Activated T-helper 17 cell treated with anti-CD3 and anti-CD28 coated beads, Interleukin-2, amount 50 U/mL, for 72 hours (primary cell): Measurements from ENCODE around the gene C2CD2. TPM values are rescaled to one million over a fixed set of nuclear protein-coding genes. Genes with fewer than 3 reads are reported as not detected.

Source experiments
- ATAC-seq: fragments of 150-1000 bp; cut with Tn5 transposase; replicated peaks from 2 replicates; pipeline ENCODE4 v1.10.0; 2021; ENCODE audit warnings: mild to moderate bottlenecking, moderate library complexity
- H3K27ac Mint-ChIP-seq: one replicate; pipeline ENCODE4 v1.8.0; 2022; ENCODE audit warnings: mixed read lengths
- H3K27me3 Mint-ChIP-seq: one replicate; pipeline ENCODE4 v1.8.0; 2022; ENCODE audit warnings: mixed read lengths
- H3K36me3 Mint-ChIP-seq: one replicate; pipeline ENCODE4 v1.8.0; 2022; ENCODE audit warnings: low read depth, mild to moderate bottlenecking, mixed read lengths
- H3K4me1 Mint-ChIP-seq: one replicate; pipeline ENCODE4 v1.8.0; 2022; ENCODE audit warnings: mixed read lengths
- H3K4me3 Mint-ChIP-seq: one replicate; pipeline ENCODE4 v1.8.0; 2022; ENCODE audit warnings: mild to moderate bottlenecking, mixed read lengths
- H3K9me3 Mint-ChIP-seq: one replicate; pipeline ENCODE4 v1.8.0; 2022; ENCODE audit warnings: mixed read lengths
- total RNA-seq, 2 donors: library from RNA; stranded (reverse); gene quantifications; one replicate each; pipeline ENCODE4 v1.2.3, GENCODE V29; 2022

C2CD2 gene
- total RNA-seq, 2 donors from 2014 or later = 4.6 to 8.2 TPM

- ATAC-seq = no peak
- no peaks in the 10 kb centered on the region for H3K36me3 Mint-ChIP-seq
- H3K27me3 Mint-ChIP-seq = no peaks in the 10 kb centered on the region
- no peaks in the 10 kb centered on the region for H3K9me3 Mint-ChIP-seq
- no peak overlapping the region for H3K4me3 Mint-ChIP-seq
- no peak overlapping the region for H3K27ac Mint-ChIP-seq
- peaks cover 6% of the 10 kb centered on the region for H3K4me1 Mint-ChIP-seq
Observed at GRCh38 chr21:41891132-41891531, 62.7 kb downstream of the C2CD2 start.

- Mint-ChIP-seq H3K9me3 (no peaks in the 10 kb centered on the region), H3K4me3 (no peak overlapping the region), H3K36me3 (no peaks in the 10 kb centered on the region), H3K4me1 (no peaks in the 10 kb centered on the region), H3K27ac (peak overlapping the region; percentile 32), H3K27me3 (no peaks in the 10 kb centered on the region)
- ATAC-seq = no peak
Observed at GRCh38 chr21:41890355-41890754, 63.5 kb downstream of the C2CD2 start.

- no peak overlapping the region for H3K27ac Mint-ChIP-seq
- no peak overlapping the region for H3K4me3 Mint-ChIP-seq
- H3K4me1 Mint-ChIP-seq = no peaks in the 10 kb centered on the region
- ATAC-seq = no peak
- H3K9me3 Mint-ChIP-seq = no peaks in the 10 kb centered on the region
- H3K36me3 Mint-ChIP-seq = no peaks in the 10 kb centered on the region
- no peaks in the 10 kb centered on the region for H3K27me3 Mint-ChIP-seq
Observed at GRCh38 chr21:41888749-41889376, 65.0 kb downstream of the C2CD2 start.

GRCh38 chr21:41887667-41888066 lies 66.2 kb downstream of the C2CD2 start:
- Mint-ChIP-seq H3K27ac (no peak overlapping the region), H3K4me1 (no peaks in the 10 kb centered on the region), H3K27me3 (no peaks in the 10 kb centered on the region), H3K4me3 (no peak overlapping the region), H3K9me3 (no peaks in the 10 kb centered on the region), H3K36me3 (no peaks in the 10 kb centered on the region)
- ATAC-seq = no peak

- Mint-ChIP-seq H3K9me3 (no peaks in the 10 kb centered on the region), H3K4me3 (no peak overlapping the region), H3K27me3 (no peaks in the 10 kb centered on the region), H3K4me1 (no peaks in the 10 kb centered on the region), H3K27ac (no peak overlapping the region), H3K36me3 (no peaks in the 10 kb centered on the region)
- no peak for ATAC-seq
Observed at GRCh38 chr21:41886328-41886727, 67.5 kb downstream of the C2CD2 start.

GRCh38 chr21:41885341-41886024 lies 68.3 kb downstream of the C2CD2 start:
- Mint-ChIP-seq H3K27me3 (no peaks in the 10 kb centered on the region), H3K27ac (no peak overlapping the region), H3K4me3 (no peak overlapping the region), H3K9me3 (no peaks in the 10 kb centered on the region), H3K36me3 (no peaks in the 10 kb centered on the region), H3K4me1 (no peaks in the 10 kb centered on the region)
- no peak for ATAC-seq

GRCh38 chr21:41884501-41885030 lies 69.3 kb downstream of the C2CD2 start:
- ATAC-seq = no peak
- H3K4me3 Mint-ChIP-seq = no peak overlapping the region
- H3K36me3 Mint-ChIP-seq = no peaks in the 10 kb centered on the region
- no peaks in the 10 kb centered on the region for H3K27me3 Mint-ChIP-seq
- H3K27ac Mint-ChIP-seq = no peak overlapping the region
- H3K4me1 Mint-ChIP-seq = no peaks in the 10 kb centered on the region
- no peaks in the 10 kb centered on the region for H3K9me3 Mint-ChIP-seq

GRCh38 chr21:41883582-41883981 lies 70.2 kb downstream of the C2CD2 start:
- Mint-ChIP-seq H3K27ac (no peak overlapping the region), H3K4me3 (no peak overlapping the region), H3K27me3 (no peaks in the 10 kb centered on the region), H3K4me1 (no peaks in the 10 kb centered on the region), H3K9me3 (no peaks in the 10 kb centered on the region), H3K36me3 (no peaks in the 10 kb centered on the region)
- no peak for ATAC-seq

- no peak overlapping the region for H3K27ac Mint-ChIP-seq
- ATAC-seq = no peak
- H3K4me3 Mint-ChIP-seq = no peak overlapping the region
Observed at GRCh38 chr21:41881051-41881450, 72.8 kb downstream of the C2CD2 start.

GRCh38 chr21:41880153-41880552 lies 73.7 kb downstream of the C2CD2 start:
- H3K27ac Mint-ChIP-seq = peak overlapping the region; percentile 92
- H3K4me3 Mint-ChIP-seq = peak overlapping the region; percentile 81
- H3K27me3 Mint-ChIP-seq = no peaks in the 10 kb centered on the region
- H3K9me3 Mint-ChIP-seq = no peaks in the 10 kb centered on the region
- peaks cover 17% of the 10 kb centered on the region for H3K4me1 Mint-ChIP-seq
- no peak for ATAC-seq
- peaks cover 13% of the 10 kb centered on the region for H3K36me3 Mint-ChIP-seq

More at GRCh38 chr21:41881051-41881450, 72.8 kb downstream of the C2CD2 start:
- peaks cover 13% of the 10 kb centered on the region for H3K36me3 Mint-ChIP-seq
- no peaks in the 10 kb centered on the region for H3K9me3 Mint-ChIP-seq
- no peaks in the 10 kb centered on the region for H3K27me3 Mint-ChIP-seq
- H3K4me1 Mint-ChIP-seq = peaks cover 10% of the 10 kb centered on the region

- H3K9me3 Mint-ChIP-seq = no peaks in the 10 kb centered on the region
- peaks cover 17% of the 10 kb centered on the region for H3K4me1 Mint-ChIP-seq
- H3K36me3 Mint-ChIP-seq = peaks cover 13% of the 10 kb centered on the region
- peak within 1 kb of the TSS; percentile 81 for H3K4me3 Mint-ChIP-seq
- peak within 1 kb of the TSS; percentile 92 for H3K27ac Mint-ChIP-seq
- no peaks in the 10 kb centered on the region for H3K27me3 Mint-ChIP-seq
- peak; percentile 84 for ATAC-seq
Observed at GRCh38 chr21:41879190-41879998, 74.4 kb downstream of the C2CD2 start, which contains the start of gene PRDM15. Gene PRDM15, minus strand, starts transcription at chr21:41879344. Its CDS starts 18,981 bp downstream, at chr21:41860363.

- no peaks in the 10 kb centered on the region for H3K27me3 Mint-ChIP-seq
- peaks cover 17% of the 10 kb centered on the region for H3K4me1 Mint-ChIP-seq
- no peaks in the 10 kb centered on the region for H3K9me3 Mint-ChIP-seq
- peak overlapping the region; percentile 74 for H3K4me3 Mint-ChIP-seq
- peak; percentile 62 for ATAC-seq
- no peak overlapping the region for H3K27ac Mint-ChIP-seq
- H3K36me3 Mint-ChIP-seq = peaks cover 19% of the 10 kb centered on the region
Observed at GRCh38 chr21:41878831-41879189, 75.0 kb downstream of the C2CD2 start.

GRCh38 chr21:41877901-41878830 lies 75.7 kb downstream of the C2CD2 start:
- peak overlapping the region; percentile 74 for H3K4me3 Mint-ChIP-seq
- no peaks in the 10 kb centered on the region for H3K9me3 Mint-ChIP-seq
- peaks cover 17% of the 10 kb centered on the region for H3K4me1 Mint-ChIP-seq
- peak overlapping the region; percentile 73 for H3K27ac Mint-ChIP-seq
- H3K36me3 Mint-ChIP-seq = peaks cover 25% of the 10 kb centered on the region
- ATAC-seq = peak; percentile 30
- no peaks in the 10 kb centered on the region for H3K27me3 Mint-ChIP-seq
